Measurements from ENCODE around the gene FSIP2. TPM values are rescaled to one million over a fixed set of nuclear protein-coding genes. Genes with fewer than 3 reads are reported as not detected.

The FSIP2 gene
- total RNA-seq (1 to 10 TPM in 2 of 9 donors, under 1 TPM in 7; 0.07 to 1.5 (median 0.20) TPM), polyA plus RNA-seq (under 1 TPM; 0.01 to 0.11 TPM)
- long read RNA-seq, donor 1, partial matches to known transcripts: 0 of 1 reads
- long read RNA-seq, donor 1, other reads (novel, unspliced or antisense): 1 of 1 reads
- long read RNA-seq, donor 2: 0 reads
- long read RNA-seq, donor 3: 0 reads

- Histone ChIP-seq H3K9me3 (peaks cover 0 to 3% (median 0%) of the 10 kb centered on the region in 12 donors), H3K36me3 (no peaks in the 10 kb centered on the region), H3K4me1 (no peaks in the 10 kb centered on the region), H3K4me3 (peak within 1 kb of the TSS in 11 of 12 donors; percentile 32 to 48 (median 42)), H3K27ac (no peak within 1 kb of the TSS), H3K27me3 (peaks cover 0 to 15% (median 0%) of the 10 kb centered on the region in 9 donors)
- WGBS, 4 donors: 9 to 55% (median 14%) methylated on average over 9 to 59 of the region's 59 CpGs
- TF ChIP-seq POLR2A (IDR thresholded peaks at IDR 0.05): no peak
- peak; percentile 18 to 69 (median 52) for TF ChIP-seq CTCF (IDR thresholded peaks at IDR 0.05)
- ATAC-seq: peak; percentile 51 to 99 (median 89)
- intact Hi-C loops (cut with DNase I): no loop called here
- peak; percentile 18 to 74 (median 49) for DNase-seq
Observed at GRCh38 chr2:185738679-185739472, at the start of gene FSIP2. Gene FSIP2, plus strand, starts transcription at chr2:185738804. Its CDS starts 91 bp downstream, at chr2:185738895.

GRCh38 chr2:185689906-185690539, 48.6 kb upstream of the FSIP2 start:
- Histone ChIP-seq H3K27ac (no peak overlapping the region), H3K36me3 (no peaks in the 10 kb centered on the region), H3K27me3 (no peaks in the 10 kb centered on the region), H3K4me1 (no peaks in the 10 kb centered on the region), H3K9me3 (no peaks in the 10 kb centered on the region), H3K4me3 (no peak overlapping the region)
- ATAC-seq (no peak), DNase-seq (no peak)
- TF ChIP-seq POLR2A (IDR thresholded peaks at IDR 0.05) (no peak), CTCF (IDR thresholded peaks at IDR 0.05) (no peak)
- 75 to 81% (median 80%) methylated on average over 3 of the region's 3 CpGs for WGBS, 4 donors
- intact Hi-C loops (cut with DNase I): no loop called here

DNA sequence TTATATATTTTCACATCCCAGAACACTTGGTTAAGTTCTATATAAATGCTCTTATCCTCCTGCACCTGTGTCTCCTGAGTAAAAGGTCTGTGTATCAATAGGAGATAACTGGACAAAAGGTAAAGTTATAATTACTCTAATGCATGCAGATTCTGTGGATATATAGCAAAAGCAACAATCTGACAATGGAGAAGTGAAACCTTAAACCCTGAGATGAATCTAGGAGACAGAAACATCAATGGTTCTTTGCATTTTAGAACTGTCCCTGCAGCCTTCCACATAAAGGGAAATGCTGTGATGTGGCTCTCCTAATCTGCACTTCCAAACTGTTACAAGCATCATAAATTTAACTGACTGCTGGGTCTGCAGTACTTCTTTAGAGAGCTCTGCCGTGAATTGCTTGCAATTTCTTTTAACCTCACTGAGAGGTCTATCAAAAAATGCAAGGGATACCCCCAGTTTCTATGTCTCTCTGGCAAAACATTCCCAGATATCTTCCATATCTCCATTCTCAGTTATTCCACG, 42.8 kb upstream of the FSIP2 start:
- H3K9me3 ChIP-seq: no peaks in the 10 kb centered on the region
- DNase-seq (no peak), ATAC-seq (no peak)
- H3K4me1 ChIP-seq: no peaks in the 10 kb centered on the region
- intact Hi-C loops (cut with DNase I): no loop called here
- no peaks in the 10 kb centered on the region for H3K36me3 ChIP-seq
- no peak overlapping the region for H3K4me3 ChIP-seq
- no peak overlapping the region for H3K27ac ChIP-seq
- TF ChIP-seq CTCF (IDR thresholded peaks at IDR 0.05): no peak
- TF ChIP-seq POLR2A (IDR thresholded peaks at IDR 0.05): no peak
- WGBS, 4 donors: 47 to 65% (median 57%) methylated on average over 2 of the region's 2 CpGs
- no peaks in the 10 kb centered on the region for H3K27me3 ChIP-seq

DNA sequence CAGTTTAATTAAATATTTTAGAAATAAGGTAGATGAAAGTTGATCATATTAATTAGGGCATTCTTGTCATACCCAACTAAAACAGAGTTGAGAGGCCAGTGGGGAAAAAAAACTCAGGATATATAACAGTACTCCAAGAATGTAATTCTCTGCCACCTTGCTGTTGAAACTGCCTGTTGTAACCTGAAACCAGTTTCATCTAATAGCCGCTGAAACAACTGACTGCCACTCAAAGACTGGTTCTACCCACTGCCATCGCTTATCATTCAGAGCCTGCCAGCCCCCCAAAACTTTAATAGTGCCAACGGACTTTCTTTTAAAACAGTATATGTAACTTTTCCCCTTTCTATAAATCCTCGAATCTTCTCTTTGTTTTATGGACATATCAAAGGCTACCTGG, 37.7 kb upstream of the FSIP2 start:
- H3K9me3 ChIP-seq: no peaks in the 10 kb centered on the region
- no peak overlapping the region for H3K4me3 ChIP-seq
- no peak for ATAC-seq
- no peaks in the 10 kb centered on the region for H3K36me3 ChIP-seq
- intact Hi-C loops (cut with DNase I): no loop called here
- H3K27ac ChIP-seq: no peak overlapping the region
- 47 to 65% (median 56%) methylated on average over 4 of the region's 4 CpGs for WGBS, 4 donors
- no peak for DNase-seq
- H3K27me3 ChIP-seq: no peaks in the 10 kb centered on the region
- H3K4me1 ChIP-seq: no peaks in the 10 kb centered on the region
- TF ChIP-seq POLR2A (IDR thresholded peaks at IDR 0.05) (no peak), CTCF (IDR thresholded peaks at IDR 0.05) (no peak)
